ENCODE measurements around the gene E2F7.

The E2F7 gene

GRCh38 chr12:76990716-76991115 lies 74.7 kb downstream of the E2F7 start:
- H2AK5ac ChIP-seq (ENCODE audit: low read depth, low read length), result no peak overlapping the region
- H3K27me3 ChIP-seq (ENCODE audit: control insufficient read depth in 3 of 3, insufficient read depth in 3 of 3, low read depth in 1 of 3, low read length in 3 of 3), result no peaks in the 10 kb centered on the region
- no peak overlapping the region for H3K4me2 ChIP-seq (ENCODE audit: insufficient read depth, low read length, poor library complexity, severe bottlenecking)
- WGBS, 2 donors (ENCODE audit: extremely low coverage in 2 of 2, insufficient read length in 2 of 2, insufficient replicate concordance in 1 of 2), result no CpG with 5 or more reads among the region's 1 CpG
- no peak overlapping the region for H2BK15ac ChIP-seq (ENCODE audit: low read length)
- no peaks in the 10 kb centered on the region for H3K9me3 ChIP-seq (replicated peaks in 1 of 2; ENCODE audit: control insufficient read depth in 2 of 2, insufficient read depth in 1 of 2, low read depth in 1 of 2, low read length in 2 of 2)
- no peaks in the 10 kb centered on the region for H3K79me1 ChIP-seq (ENCODE audit: low read depth, low read length)
- H4K8ac ChIP-seq (ENCODE audit: low read depth, low read length), result no peak overlapping the region
- H3K14ac ChIP-seq (ENCODE audit: low read length), result no peak overlapping the region
- H2BK12ac ChIP-seq (ENCODE audit: low read length), result no peak overlapping the region
- H4K91ac ChIP-seq (ENCODE audit: low read depth, low read length, poor library complexity), result no peak overlapping the region
- H2BK120ac ChIP-seq (ENCODE audit: low read depth, low read length), result no peak overlapping the region
- no peak overlapping the region for H3K18ac ChIP-seq (ENCODE audit: low read length)
- no peak overlapping the region for H3K4me3 ChIP-seq (ENCODE audit: low read length in 2 of 2)
- H3K27ac ChIP-seq (replicated peaks; ENCODE audit: low read length), result no peak overlapping the region
- no peaks in the 10 kb centered on the region for H3K4me1 ChIP-seq (ENCODE audit: control insufficient read depth in 2 of 2, insufficient read depth in 1 of 2, low read depth in 1 of 2, low read length in 2 of 2)
- H2BK5ac ChIP-seq (ENCODE audit: low read length), result no peak overlapping the region
- H3K9ac ChIP-seq (ENCODE audit: low read depth, low read length, poor library complexity), result no peak overlapping the region
- H2AFZ ChIP-seq (ENCODE audit: low read length), result no peak overlapping the region
- no peak overlapping the region for H3K23ac ChIP-seq (ENCODE audit: low read depth, low read length, poor library complexity)
- DNase-seq (ENCODE audit: low spot score), result no peak
- no peak overlapping the region for H3K4ac ChIP-seq (ENCODE audit: low read length)
- H3K36me3 ChIP-seq (replicated peaks in 1 of 2; ENCODE audit: control insufficient read depth in 2 of 2, insufficient read depth in 2 of 2, low read length in 2 of 2), result no peaks in the 10 kb centered on the region

DNA sequence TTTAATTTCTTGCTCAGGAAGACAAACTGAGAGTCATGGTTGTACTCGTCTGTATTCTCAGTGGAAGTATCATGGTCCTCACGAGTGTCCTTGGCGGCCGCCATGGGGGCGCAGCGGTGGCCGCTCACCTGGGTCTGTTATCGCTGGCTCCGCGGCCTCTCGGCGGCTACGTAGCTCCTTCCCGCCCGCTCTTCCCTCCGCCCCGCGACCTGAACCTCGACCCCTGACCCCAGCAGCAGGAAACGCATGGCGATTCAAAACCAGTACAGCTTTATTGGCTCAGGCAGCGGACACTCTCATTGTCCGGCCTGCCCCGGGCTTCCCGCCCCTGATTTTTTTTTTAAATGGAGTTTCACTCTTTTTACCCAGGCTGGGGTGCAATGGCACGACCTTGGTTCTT lies 80.8 kb downstream of the E2F7 start:
- Histone ChIP-seq H3K4me3 (ENCODE audit: low read length in 2 of 2) (no peak overlapping the region), H2BK120ac (ENCODE audit: low read depth, low read length) (no peak overlapping the region), H2BK5ac (ENCODE audit: low read length) (no peak overlapping the region), H3K14ac (ENCODE audit: low read length) (no peak overlapping the region), H3K9ac (ENCODE audit: low read depth, low read length, poor library complexity) (no peak overlapping the region), H3K9me3 (replicated peaks in 1 of 2; ENCODE audit: control insufficient read depth in 2 of 2, insufficient read depth in 1 of 2, low read depth in 1 of 2, low read length in 2 of 2) (peaks cover 0 to 2% of the 10 kb centered on the region in 2 donors), H3K36me3 (replicated peaks in 1 of 2; ENCODE audit: control insufficient read depth in 2 of 2, insufficient read depth in 2 of 2, low read length in 2 of 2) (no peaks in the 10 kb centered on the region), H3K23ac (ENCODE audit: low read depth, low read length, poor library complexity) (no peak overlapping the region), H4K91ac (ENCODE audit: low read depth, low read length, poor library complexity) (no peak overlapping the region), H2AK5ac (ENCODE audit: low read depth, low read length) (no peak overlapping the region), H3K4ac (ENCODE audit: low read length) (no peak overlapping the region), H2AFZ (ENCODE audit: low read length) (no peak overlapping the region), H2BK15ac (ENCODE audit: low read length) (no peak overlapping the region), H3K27me3 (ENCODE audit: control insufficient read depth in 3 of 3, insufficient read depth in 3 of 3, low read depth in 1 of 3, low read length in 3 of 3) (no peaks in the 10 kb centered on the region), H3K4me1 (ENCODE audit: control insufficient read depth in 2 of 2, insufficient read depth in 1 of 2, low read depth in 1 of 2, low read length in 2 of 2) (no peaks in the 10 kb centered on the region), H2BK12ac (ENCODE audit: low read length) (no peak overlapping the region), H3K79me1 (ENCODE audit: low read depth, low read length) (no peaks in the 10 kb centered on the region), H3K4me2 (ENCODE audit: insufficient read depth, low read length, poor library complexity, severe bottlenecking) (no peak overlapping the region), H4K8ac (ENCODE audit: low read depth, low read length) (no peak overlapping the region), H3K18ac (ENCODE audit: low read length) (no peak overlapping the region), H3K27ac (replicated peaks; ENCODE audit: low read length) (no peak overlapping the region)
- DNase-seq (ENCODE audit: low spot score), result no peak
- no CpG with 5 or more reads among the region's 26 CpGs for WGBS, 2 donors (ENCODE audit: extremely low coverage in 2 of 2, insufficient read length in 2 of 2, insufficient replicate concordance in 1 of 2)

GRCh38 chr12:76983420-76983819 lies 81.9 kb downstream of the E2F7 start:
- WGBS, 2 donors (ENCODE audit: extremely low coverage in 2 of 2, insufficient read length in 2 of 2, insufficient replicate concordance in 1 of 2), result no CpG with 5 or more reads among the region's 2 CpGs
- H2BK12ac ChIP-seq (ENCODE audit: low read length), result no peak overlapping the region
- H3K27ac ChIP-seq (replicated peaks; ENCODE audit: low read length), result no peak overlapping the region
- no peak overlapping the region for H4K8ac ChIP-seq (ENCODE audit: low read depth, low read length)
- H3K14ac ChIP-seq (ENCODE audit: low read length), result no peak overlapping the region
- no peak overlapping the region for H2AK5ac ChIP-seq (ENCODE audit: low read depth, low read length)
- H3K18ac ChIP-seq (ENCODE audit: low read length), result no peak overlapping the region
- no peak overlapping the region for H3K4me3 ChIP-seq (ENCODE audit: low read length in 2 of 2)
- H3K27me3 ChIP-seq (ENCODE audit: control insufficient read depth in 3 of 3, insufficient read depth in 3 of 3, low read depth in 1 of 3, low read length in 3 of 3), result no peaks in the 10 kb centered on the region
- no peaks in the 10 kb centered on the region for H3K36me3 ChIP-seq (replicated peaks in 1 of 2; ENCODE audit: control insufficient read depth in 2 of 2, insufficient read depth in 2 of 2, low read length in 2 of 2)
- no peak for DNase-seq (ENCODE audit: low spot score)
- H3K9me3 ChIP-seq (replicated peaks in 1 of 2; ENCODE audit: control insufficient read depth in 2 of 2, insufficient read depth in 1 of 2, low read depth in 1 of 2, low read length in 2 of 2), result peaks cover 0 to 2% of the 10 kb centered on the region in 2 donors
- H2AFZ ChIP-seq (ENCODE audit: low read length), result no peak overlapping the region
- no peak overlapping the region for H3K9ac ChIP-seq (ENCODE audit: low read depth, low read length, poor library complexity)
- no peak overlapping the region for H2BK5ac ChIP-seq (ENCODE audit: low read length)
- no peak overlapping the region for H2BK120ac ChIP-seq (ENCODE audit: low read depth, low read length)
- no peak overlapping the region for H2BK15ac ChIP-seq (ENCODE audit: low read length)
- H3K4me2 ChIP-seq (ENCODE audit: insufficient read depth, low read length, poor library complexity, severe bottlenecking), result no peak overlapping the region
- H4K91ac ChIP-seq (ENCODE audit: low read depth, low read length, poor library complexity), result no peak overlapping the region
- no peak overlapping the region for H3K4ac ChIP-seq (ENCODE audit: low read length)
- no peaks in the 10 kb centered on the region for H3K4me1 ChIP-seq (ENCODE audit: control insufficient read depth in 2 of 2, insufficient read depth in 1 of 2, low read depth in 1 of 2, low read length in 2 of 2)
- H3K79me1 ChIP-seq (ENCODE audit: low read depth, low read length), result no peaks in the 10 kb centered on the region
- no peak overlapping the region for H3K23ac ChIP-seq (ENCODE audit: low read depth, low read length, poor library complexity)

- H2BK15ac ChIP-seq (ENCODE audit: low read length), result no peak overlapping the region
- no peak overlapping the region for H2BK12ac ChIP-seq (ENCODE audit: low read length)
- H3K9ac ChIP-seq (ENCODE audit: low read depth, low read length, poor library complexity), result no peak overlapping the region
- no CpG with 5 or more reads among the region's 2 CpGs for WGBS, 2 donors (ENCODE audit: extremely low coverage in 2 of 2, insufficient read length in 2 of 2, insufficient replicate concordance in 1 of 2)
- peaks cover 0 to 2% of the 10 kb centered on the region in 2 donors for H3K9me3 ChIP-seq (replicated peaks in 1 of 2; ENCODE audit: control insufficient read depth in 2 of 2, insufficient read depth in 1 of 2, low read depth in 1 of 2, low read length in 2 of 2)
- no peaks in the 10 kb centered on the region for H3K79me1 ChIP-seq (ENCODE audit: low read depth, low read length)
- H3K4me1 ChIP-seq (ENCODE audit: control insufficient read depth in 2 of 2, insufficient read depth in 1 of 2, low read depth in 1 of 2, low read length in 2 of 2), result no peaks in the 10 kb centered on the region
- H3K4ac ChIP-seq (ENCODE audit: low read length), result no peak overlapping the region
- H3K4me3 ChIP-seq (ENCODE audit: low read length in 2 of 2), result no peak overlapping the region
- no peak overlapping the region for H3K18ac ChIP-seq (ENCODE audit: low read length)
- H4K8ac ChIP-seq (ENCODE audit: low read depth, low read length), result no peak overlapping the region
- no peak overlapping the region for H2AFZ ChIP-seq (ENCODE audit: low read length)
- H3K36me3 ChIP-seq (replicated peaks in 1 of 2; ENCODE audit: control insufficient read depth in 2 of 2, insufficient read depth in 2 of 2, low read length in 2 of 2), result no peaks in the 10 kb centered on the region
- H2AK5ac ChIP-seq (ENCODE audit: low read depth, low read length), result no peak overlapping the region
- H3K14ac ChIP-seq (ENCODE audit: low read length), result no peak overlapping the region
- no peak overlapping the region for H4K91ac ChIP-seq (ENCODE audit: low read depth, low read length, poor library complexity)
- H3K23ac ChIP-seq (ENCODE audit: low read depth, low read length, poor library complexity), result no peak overlapping the region
- H3K27ac ChIP-seq (replicated peaks; ENCODE audit: low read length), result no peak overlapping the region
- DNase-seq (ENCODE audit: low spot score), result no peak
- H2BK5ac ChIP-seq (ENCODE audit: low read length), result no peak overlapping the region
- no peaks in the 10 kb centered on the region for H3K27me3 ChIP-seq (ENCODE audit: control insufficient read depth in 3 of 3, insufficient read depth in 3 of 3, low read depth in 1 of 3, low read length in 3 of 3)
- no peak overlapping the region for H2BK120ac ChIP-seq (ENCODE audit: low read depth, low read length)
- no peak overlapping the region for H3K4me2 ChIP-seq (ENCODE audit: insufficient read depth, low read length, poor library complexity, severe bottlenecking)
Measured at GRCh38 chr12:76980196-76980595, 85.2 kb downstream of the E2F7 start.
